NOMO-1 (cell line): ENCODE results near the gene FLNA.
"Not testable (repeated sequence)": the region's sequence is repeated elsewhere in the genome, so short reads cannot be mapped to it uniquely, and the experiment has no call there.

Experiments
- DNase-seq, 2 experiments: peaks; one replicate each; lab custom pipeline; 2025; ENCODE audit not compliant: unreplicated experiment in 2 of 2; lab: John Stamatoyannopoulos, UW

FLNA gene

DNA sequence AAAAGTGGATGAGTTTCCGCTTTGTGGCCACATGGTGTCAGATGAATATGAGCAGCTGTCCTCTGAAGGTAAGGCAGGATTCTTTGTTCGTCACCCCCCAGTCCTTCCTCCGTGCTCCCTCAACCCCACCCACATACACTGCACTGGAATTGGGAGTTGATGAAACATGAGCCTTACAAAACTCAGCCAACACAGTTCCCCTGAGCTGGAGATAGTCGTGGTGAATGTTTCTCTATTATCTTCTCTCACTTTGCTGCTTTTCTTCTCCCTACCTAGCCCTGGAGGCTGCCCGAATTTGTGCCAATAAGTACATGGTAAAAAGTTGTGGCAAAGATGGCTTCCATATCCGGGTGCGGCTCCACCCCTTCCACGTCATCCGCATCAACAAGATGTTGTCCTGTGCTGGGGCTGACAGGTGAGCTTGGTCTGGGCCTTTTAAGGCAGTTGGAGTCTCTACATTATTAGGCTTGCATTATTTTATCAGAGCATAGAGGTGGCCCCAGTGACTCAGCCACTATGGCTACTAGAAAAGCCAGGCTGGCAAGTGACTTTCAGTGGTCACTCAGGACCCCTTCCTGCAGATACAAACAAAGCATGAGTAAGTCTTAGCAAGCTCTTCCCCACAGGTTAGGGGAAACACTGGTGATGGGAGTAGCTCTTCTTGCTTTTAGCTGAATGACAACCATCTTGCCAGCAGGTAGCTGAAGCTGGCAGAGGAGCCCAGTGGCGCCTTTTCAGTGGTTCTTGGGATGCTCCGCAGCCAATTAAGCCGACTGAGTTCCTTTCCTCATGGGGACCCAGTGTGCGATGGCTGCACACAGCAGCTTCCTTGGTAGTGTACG is 25.3 kb upstream of the FLNA start:
- no peak for DNase-seq

DNA sequence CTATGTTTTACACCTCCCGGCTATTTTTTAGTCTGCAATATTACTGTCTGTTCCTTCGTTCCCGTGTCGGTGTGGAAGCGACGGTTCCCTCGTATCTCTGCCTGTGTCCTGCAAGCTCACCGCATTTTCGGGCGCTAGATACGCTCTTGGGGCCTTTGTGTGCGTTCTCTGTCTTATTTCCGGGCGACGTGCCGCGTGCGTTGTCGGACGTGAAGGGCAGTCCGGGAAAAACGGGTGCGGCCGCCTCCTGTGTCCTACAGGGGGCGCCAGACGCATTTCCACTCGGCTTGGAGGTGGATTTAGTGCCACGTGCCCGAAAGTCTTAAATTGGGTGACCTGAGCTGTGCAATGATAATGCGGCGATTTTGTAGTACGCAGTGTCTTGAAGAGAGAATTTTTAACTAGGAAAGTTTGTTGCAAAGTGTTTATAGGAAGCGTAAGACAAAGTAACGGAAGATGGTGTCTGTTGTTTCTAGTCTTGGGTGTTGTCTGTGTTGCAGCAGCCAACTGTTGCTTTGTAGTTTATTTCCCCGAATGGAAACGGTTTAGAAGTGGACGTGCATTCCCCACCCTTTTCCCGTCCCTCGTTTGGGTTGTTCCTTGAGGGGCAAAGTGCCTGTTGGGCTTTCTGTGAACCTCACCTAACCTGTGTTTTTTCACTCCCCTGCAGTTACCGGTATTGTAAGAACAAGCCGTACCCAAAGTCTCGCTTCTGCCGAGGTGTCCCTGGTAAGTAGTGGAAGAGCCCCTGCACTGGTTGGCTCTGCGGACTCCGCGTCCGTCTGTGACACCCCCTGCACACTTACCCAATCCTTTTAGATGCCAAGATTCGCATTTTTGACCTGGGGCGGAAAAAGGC is 24.5 kb upstream of the FLNA start:
- DNase-seq: peak; percentile 65 to 71

DNA sequence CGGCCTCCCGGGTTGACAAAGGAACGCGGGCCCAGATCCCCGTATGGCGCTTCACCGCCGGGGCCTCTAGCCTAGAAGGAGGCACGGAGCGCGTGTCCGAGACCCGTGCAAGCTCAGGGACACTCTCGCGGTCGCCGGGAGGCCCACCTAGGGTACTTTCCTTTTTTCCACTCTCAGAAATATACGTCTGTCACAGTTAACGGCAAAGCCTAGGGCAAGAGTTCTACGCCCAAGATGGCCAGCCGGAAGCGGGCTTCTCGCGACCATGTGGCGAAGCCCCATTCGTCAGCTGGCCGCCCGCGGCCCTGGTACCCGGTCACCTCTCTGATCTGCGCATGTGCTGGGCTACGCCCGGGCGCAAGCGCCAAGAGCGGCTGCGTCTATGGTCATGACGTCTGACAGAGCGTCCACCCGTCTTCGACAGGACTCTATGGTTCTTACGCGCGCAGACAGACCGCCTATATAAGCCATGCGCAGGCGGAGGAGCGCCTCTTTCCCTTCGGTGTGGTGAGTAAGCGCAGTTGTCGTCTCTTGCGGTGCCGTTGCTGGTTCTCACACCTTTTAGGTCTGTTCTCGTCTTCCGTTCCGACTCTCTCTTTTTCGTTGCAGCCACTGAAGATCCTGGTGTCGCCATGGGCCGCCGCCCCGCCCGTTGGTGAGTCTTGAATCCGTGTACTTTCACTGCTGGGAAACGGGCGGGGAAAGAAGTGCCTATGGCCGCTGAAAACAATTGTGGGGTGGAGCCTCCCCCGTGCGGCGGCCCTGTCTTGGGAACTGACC is 23.6 kb upstream of the FLNA start, which contains the start of gene RPL10:
RPL10 (plus strand) TSS at position 490 of the 780 bp plus-strand sequence; CDS start at position 633, 143 bp downstream.
- peak; percentile 88 to 96 for DNase-seq

DNA sequence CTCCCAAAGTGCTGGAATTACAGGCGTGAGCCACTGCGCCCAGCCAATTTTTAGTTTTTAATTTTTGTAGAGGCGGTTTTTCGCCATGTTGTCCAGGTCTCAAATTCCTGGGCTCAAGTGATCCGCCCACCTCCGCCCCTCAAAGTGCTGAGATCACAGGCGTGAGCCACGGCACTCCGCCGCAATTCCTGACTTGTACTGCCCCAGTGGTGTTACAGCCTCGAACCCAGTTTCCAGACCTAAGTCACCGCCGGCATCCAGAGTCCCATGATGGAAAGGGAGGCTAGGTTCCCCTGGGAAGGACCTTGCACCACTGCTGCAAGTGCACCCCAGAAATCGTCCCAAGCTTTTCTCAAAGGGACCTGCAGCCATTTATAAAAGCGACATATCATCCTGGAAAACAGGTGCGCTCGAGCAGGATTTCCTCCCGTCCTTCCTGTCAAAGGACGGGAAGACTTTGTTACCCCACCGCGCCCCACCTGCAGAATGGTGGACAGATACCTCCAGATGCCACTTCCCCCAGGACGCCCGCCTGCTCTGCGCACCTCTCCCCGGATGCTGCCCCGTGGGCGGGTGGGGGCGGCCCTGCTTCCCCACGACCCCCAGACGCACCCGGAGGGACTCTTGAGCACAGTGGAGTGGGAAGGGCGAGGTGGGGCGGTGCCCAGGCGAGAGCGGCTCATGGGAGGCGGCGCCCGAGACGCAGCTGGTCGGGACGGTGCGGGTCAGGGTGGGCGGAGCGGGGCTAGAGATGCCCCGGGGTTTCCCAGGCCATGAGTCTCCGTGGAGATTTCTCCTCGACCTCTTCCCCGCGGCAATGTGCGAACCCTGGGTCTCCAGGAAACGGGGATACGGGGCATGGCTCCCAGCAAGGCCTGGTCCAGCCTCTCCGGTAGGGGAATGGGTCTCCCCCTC is 22.8 kb upstream of the FLNA start:
- DNase-seq: peak; percentile 40 to 41

DNA sequence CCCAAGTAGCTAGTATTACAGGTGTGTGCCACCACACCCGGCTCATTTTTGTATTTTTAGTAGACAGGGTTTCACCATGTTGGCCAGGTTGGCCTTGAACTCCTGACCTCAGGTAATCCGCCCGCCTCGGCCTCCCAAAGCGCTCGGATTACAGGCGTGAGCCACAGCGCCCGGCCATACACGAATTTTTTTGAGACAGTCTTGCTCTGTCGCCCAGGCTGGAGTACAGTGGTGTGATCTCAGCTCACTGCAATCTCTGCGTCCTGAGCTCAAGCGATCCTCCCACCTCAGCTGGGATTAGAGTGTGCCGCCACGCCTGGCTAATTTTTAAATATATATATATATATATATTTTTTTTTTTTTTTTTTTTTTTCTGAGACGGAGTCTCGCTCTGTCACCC is 21.9 kb upstream of the FLNA start:
- not testable (repeated sequence) for DNase-seq

DNA sequence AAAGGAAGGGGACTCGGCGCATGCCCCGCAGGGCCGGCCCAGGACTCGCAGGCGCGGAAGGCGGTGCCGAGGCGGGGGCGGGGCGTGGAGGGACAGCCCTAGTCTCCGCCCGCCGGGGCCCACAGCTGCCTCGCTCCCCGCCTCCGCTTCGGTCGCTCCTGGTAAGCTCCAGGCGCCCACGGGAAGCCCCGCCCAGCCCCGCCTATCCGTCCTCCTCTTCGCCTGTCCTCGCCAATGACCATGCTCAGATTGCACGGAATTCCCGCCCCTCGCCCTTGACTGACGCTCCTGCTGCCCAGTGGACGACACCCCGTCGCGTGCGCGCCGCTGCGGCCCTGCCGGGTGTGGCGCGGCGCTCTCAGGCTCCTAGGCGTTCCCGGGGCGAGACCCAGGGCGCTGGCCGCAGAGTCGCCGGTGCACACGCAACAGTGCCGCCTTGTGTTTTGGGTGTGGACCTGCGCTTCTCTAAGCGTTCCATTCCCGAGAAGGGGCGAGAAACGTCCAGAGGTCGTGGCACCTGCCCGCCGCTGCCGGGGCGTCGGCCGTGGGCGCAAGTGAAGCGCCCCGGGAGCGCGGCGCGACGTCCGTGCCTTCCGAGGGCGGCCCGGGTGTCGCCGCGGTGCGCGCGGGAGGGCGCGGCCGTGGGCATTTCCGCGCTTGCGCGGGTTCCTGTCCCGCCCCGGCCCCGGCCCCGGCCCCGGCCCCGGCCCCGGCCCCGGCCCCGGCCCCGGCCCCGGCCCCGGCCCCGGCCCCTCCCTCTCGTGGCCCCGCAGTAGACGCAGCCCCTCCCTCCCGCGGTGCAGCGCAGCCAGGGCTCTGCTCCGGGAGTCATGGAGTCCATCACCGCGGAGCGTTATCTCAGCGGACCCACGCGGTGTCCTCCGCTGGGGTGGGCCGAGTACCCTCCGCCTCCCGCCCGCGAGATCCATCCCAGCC is 15.6 kb upstream of the FLNA start:
- not testable (repeated sequence) for DNase-seq

DNA sequence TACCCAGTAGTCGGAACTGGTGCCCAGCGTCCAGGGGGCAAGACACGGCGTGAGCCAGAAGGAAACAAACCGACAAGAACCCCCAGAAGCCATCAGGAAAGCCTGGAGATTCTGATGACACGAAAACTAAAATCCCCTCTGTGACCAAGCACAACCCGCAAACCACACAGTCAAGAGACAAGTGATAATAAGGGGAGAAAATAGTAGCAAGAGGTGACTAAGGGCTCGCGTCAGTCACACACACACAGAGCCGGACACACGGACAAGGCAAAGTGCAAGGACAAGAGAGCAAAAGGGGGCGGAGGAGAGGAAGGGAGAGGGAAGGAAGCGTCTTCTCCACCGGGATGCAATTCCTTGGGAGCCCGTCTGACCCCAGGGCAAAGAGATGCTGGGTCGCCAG is 14.2 kb upstream of the FLNA start:
- not testable (repeated sequence) for DNase-seq

DNA sequence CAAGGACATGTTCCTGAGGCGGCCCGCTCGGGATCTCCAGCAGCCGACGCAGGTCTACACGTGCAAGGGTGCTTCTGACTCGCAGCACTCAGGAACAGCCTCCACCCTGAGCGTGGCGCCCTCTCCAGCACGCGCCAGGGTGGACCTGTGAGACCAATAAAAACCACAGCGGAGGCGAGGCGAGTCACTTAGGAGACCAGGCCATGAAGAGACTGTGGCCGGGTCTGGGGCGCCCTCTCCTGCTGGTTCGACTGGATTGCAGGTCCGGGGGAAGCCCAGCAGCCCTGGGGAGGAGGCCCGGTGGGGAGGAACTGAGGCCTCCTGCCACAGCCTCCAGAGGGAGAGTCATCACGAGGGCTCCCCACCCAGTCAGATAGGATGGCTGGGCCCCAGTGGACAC is 13.7 kb upstream of the FLNA start:
- not testable (repeated sequence) for DNase-seq

DNA sequence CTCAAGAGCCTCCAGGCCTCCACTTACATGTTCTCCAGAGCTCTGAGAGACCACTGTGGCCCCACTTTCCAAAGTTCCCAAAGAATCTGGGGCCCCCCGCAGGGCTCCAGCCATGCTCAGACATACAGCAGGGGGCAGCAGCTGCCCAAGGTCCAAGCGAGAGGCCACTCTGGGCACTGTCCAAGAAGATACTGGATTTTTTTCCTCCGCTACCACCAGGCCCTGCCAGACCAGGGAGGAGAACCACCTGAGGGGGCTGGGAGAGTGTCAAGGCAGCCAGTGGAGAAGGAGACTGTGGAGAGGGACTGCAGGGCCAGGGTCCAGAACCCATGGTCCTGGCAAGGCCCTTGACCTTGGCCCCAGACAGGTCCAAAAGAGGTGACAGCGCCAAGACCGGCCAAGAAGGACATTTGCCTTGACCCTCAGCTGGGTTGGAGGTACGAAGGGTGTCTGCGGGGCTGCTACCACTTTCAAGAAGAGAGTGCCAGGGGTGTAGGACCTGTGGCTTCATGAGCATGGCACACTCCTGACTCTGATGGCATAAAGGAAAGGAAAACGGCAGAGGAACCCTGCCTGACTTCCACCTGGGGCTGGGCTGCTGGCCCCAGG is 10.0 kb upstream of the FLNA start:
- DNase-seq: no peak

DNA sequence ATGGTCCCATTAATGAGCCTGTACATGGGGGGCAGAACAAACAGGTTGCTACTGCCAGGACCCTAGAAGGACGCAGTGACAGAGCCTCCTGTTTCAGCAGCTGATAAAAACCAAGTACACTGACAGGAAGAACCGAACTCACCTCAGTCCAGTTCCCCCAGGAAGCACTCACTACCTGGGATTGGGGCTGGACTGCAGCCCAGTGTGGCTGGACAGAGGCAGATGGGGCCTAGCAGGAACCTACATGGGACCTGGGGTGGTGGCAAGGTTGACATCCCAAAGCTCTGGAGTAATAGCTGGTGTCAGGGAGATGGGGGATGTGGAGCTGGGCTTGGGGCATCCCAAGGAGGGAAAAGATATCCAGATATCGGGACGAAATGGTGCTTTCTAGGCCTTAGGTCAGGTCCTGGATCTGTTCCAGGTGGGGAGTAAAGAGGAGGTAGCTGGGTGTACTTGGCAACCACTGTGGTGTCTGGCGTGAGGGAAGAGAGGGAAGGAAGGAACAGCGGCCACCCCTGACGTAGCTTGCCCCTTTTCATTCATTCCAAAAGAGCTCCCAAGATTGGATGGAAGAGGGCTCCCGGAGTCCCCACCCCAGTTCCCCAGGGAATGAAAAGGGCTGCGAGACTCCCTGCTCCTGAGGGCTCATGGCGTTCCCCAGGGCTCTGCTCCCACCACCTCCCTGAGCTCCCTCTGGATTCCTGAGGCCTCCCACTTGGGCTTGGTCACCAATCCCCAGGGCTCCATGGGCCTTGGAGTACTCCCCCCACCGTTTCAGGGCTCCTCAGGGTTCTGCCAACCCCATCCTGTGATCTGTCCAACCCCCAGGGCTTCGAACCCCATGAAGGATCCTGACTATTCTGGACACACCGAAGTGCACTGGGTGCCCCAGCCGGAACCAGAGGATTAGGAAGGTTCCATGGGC is 9.2 kb upstream of the FLNA start:
- DNase-seq: no peak

DNA sequence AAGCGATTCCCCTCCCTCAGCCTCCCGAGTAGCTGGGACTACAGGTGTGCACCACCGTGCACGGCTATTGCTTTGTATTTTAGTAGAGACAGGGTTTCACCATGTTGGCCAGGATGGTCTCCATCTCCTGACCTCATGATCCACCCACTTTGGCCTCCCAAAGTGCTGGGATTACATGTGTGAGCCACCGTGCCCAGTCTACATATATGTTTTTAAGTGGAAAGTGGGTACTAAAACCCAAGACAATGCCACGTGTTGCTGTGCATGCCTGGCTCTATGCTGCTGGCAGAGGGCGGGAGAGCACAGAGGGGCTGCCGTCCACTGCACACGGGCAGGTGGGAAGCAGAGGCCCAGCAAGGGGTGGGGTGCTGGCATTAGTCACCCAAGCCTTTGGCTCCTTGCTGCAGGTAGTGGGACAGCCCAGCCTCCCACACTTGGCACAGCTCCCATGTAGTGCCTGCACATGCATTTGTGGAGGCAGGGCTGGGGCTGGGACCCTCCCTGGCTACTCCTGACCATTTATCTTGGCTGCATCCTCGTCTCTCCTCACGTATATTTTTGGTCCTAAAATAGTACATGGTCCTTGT is 8.1 kb upstream of the FLNA start:
- DNase-seq: no peak

DNA sequence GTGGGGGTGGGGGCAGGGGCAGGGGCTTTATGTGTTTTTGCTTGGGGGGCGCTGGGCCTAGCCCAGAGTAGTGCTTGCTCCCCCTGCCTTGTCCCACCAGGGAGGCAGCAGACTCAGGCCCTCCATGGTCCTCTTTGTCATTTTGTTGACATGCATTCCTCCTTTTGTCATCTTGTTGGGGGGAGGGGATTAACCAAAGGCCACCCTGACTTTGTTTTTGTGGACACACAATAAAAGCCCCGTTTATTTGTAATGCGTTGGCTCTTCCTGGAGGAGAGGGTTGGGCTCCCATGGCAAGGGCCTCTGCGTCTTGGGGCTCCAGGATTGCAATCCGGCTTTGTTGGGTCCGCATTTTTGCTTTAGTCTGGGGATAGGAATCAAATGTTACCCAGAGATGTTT is 6.8 kb upstream of the FLNA start:
- DNase-seq: no peak

DNA sequence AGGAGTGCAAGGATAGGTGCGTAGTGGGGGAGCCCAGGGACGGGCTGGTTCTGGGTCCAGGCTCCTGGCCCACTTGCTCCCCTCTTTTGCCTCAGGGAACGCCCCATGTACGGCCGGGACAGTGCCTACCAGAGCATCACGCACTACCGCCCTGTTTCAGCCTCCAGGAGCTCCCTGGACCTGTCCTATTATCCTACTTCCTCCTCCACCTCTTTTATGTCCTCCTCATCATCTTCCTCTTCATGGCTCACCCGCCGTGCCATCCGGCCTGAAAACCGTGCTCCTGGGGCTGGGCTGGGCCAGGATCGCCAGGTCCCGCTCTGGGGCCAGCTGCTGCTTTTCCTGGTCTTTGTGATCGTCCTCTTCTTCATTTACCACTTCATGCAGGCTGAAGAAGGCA is 6.4 kb upstream of the FLNA start:
- no peak for DNase-seq

DNA sequence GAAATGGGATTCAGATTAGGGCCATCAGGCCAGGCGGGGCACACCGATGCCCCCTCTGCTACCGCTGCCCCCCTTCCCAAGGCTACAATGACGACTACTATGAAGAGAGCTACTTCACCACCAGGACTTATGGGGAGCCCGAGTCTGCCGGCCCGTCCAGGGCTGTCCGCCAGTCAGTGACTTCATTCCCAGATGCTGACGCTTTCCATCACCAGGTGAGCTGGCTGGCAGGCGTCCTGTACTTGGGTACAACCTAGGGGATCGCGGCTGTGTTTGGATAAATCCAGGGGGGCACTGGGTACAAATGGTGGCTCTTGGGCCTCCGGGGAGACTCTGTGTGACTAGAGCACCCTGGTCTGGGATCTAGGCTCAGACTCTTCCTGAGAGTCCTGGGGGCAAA is 5.7 kb upstream of the FLNA start:
- DNase-seq: no peak

DNA sequence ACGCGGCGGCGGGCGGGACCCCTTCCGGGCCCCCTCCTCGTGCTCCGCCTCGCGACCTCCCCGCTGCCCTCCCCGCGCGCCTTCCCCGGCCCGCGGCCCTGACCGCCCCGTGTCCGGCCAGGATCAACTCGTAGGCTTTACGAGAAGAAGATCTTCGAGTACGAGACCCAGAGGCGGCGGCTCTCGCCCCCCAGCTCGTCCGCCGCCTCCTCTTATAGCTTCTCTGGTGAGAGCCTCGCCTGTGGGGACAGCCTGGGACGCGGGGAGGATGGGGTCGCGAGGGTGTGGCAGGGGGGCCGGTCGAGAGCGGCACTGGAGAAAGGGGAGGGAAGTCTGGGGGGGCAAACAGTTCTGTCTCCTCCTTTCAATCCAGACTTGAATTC is 5.1 kb upstream of the FLNA start:
- DNase-seq: no peak

DNA sequence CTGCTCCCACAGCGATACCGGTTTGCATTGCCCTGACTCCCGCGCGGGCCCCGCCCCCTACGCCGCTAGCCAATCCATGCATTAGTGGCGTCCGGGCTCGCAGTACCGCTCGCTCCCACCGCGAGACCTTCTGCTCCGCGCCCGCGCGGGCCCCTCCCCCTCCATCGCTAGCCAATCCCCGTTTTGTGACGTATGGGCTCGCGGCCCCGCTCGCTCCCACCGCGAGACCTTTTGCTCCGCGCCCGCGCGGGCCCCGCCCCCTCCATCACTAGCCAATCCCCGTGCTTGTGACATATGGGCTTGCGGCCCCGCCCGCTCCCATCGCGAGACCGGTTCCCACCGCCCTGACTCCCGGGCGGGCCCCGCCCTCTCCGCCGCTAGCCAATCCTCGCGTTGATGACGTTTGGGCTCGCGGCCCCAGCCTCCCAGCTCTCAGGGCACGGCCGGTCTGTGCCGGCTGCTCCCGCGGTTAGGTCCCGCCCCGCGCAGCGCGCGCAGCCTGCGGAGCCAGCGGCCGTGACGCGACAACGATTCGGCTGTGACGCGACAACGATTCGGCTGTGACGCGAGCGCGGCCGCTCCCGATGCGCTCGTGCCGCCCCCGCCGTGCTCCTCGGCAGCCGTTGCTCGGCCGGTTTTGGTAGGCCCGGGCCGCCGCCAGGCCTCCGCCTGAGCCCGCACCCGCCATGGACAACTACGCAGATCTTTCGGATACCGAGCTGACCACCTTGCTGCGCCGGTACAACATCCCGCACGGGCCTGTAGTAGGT is 4.5 kb upstream of the FLNA start, which contains the start of gene EMD:
EMD (plus strand) TSS at position 497 of the 770 bp plus-strand sequence; CDS start at position 687, 190 bp downstream.
- DNase-seq: peak; percentile 97 to 99
